Smooth muscle cell (in vitro differentiated cells): Measurements from ENCODE around the gene APC2. TPM values are rescaled to one million over a fixed set of nuclear protein-coding genes. Genes with fewer than 3 reads are reported as not detected.

Experiments used
- DNase-seq: peaks from one replicate; lab custom pipeline; 2025; ENCODE audit not compliant: unreplicated experiment; lab: John Stamatoyannopoulos, UW
- H2AFZ ChIP-seq: fragments of 200-600 bp; sonication (generic); 2 replicates; pipeline ENCODE4 v1.6.0; 2016; ENCODE audit warnings: antibody characterized with exemption, low read depth, mild to moderate bottlenecking
- H3F3A ChIP-seq: fragments of 200-600 bp; sonication (generic); 2 replicates; pipeline ENCODE4 v1.6.0; 2017; ENCODE audit warnings: antibody characterized with exemption, low read depth
- H3K27ac ChIP-seq: fragments of 200-600 bp; sonication (generic); 2 replicates; pipeline ENCODE4 v1.5.1; 2016; ENCODE audit warnings: low read depth, mild to moderate bottlenecking
- H3K27me3 ChIP-seq: fragments of 200-600 bp; sonication (generic); 2 replicates; pipeline ENCODE4 v1.6.1; 2016; ENCODE audit warnings: low read depth, mild to moderate bottlenecking
- H3K36me3 ChIP-seq: fragments of 200-600 bp; sonication (generic); 2 replicates; pipeline ENCODE4 v1.5.1; 2016; ENCODE audit warnings: low read depth
- H3K4me1 ChIP-seq: fragments of 200-600 bp; sonication (generic); 2 replicates; pipeline ENCODE4 v1.5.1; 2016; ENCODE audit warnings: low read depth
- H3K4me2 ChIP-seq: fragments of 200-600 bp; sonication (generic); 2 replicates; pipeline ENCODE4 v1.6.0; 2016; ENCODE audit warnings: mild to moderate bottlenecking
- H3K4me3 ChIP-seq: fragments of 200-600 bp; sonication (generic); 2 replicates; pipeline ENCODE4 v1.5.1; 2016; ENCODE audit warnings: mild to moderate bottlenecking
- H3K79me2 ChIP-seq: fragments of 200-600 bp; sonication (generic); 2 replicates; pipeline ENCODE4 v1.6.0; 2016; ENCODE audit warnings: low read depth, mild to moderate bottlenecking
- H3K9ac ChIP-seq: fragments of 200-600 bp; sonication (generic); 2 replicates; pipeline ENCODE4 v1.6.0; 2016; ENCODE audit warnings: low read depth
- H3K9me3 ChIP-seq: fragments of 200-600 bp; sonication (generic); replicated peaks from 2 replicates; pipeline ENCODE4 v1.5.1; 2016; ENCODE audit warnings: low read depth
- H4K20me1 ChIP-seq: fragments of 200-600 bp; sonication (generic); 2 replicates; pipeline ENCODE4 v1.6.0; 2016; ENCODE audit warnings: low read depth
- CTCF ChIP-seq: fragments of 200-600 bp; sonication (generic); IDR thresholded peaks from 2 replicates; pipeline ENCODE4 v1.5.1; 2017; ENCODE audit warnings: borderline replicate concordance, mild to moderate bottlenecking, antibody characterized with exemption; ENCODE audit not compliant: insufficient read depth, poor library complexity, severe bottlenecking
- WGBS: methylation state at CpG from one replicate; pipeline ENCODE4 v1.1.7; 2016; ENCODE audit warnings: low lambda C conversion rate; 5-methylcytosine and 5-hydroxymethylcytosine counted together
- polyA plus RNA-seq: library from polyadenylated mRNA; unstranded; fragments of >200 nt; fragmentation: Nextera tagmentation; extraction: Ambion mirVana; gene quantifications from 2 replicates; pipeline ENCODE4 v1.2.1, GENCODE V29; 2016
- total RNA-seq: library from RNA; depleted of rRNA; stranded (reverse); fragments of >200 nt; gene quantifications from 2 replicates; pipeline ENCODE4 v1.2.3, GENCODE V29; 2014

Gene APC2
- total and polyA plus RNA-seq, 2 experiments from 2014 or later: 0.18 to 0.30 TPM

GRCh38 chr19:1520203-1520780 is 70.4 kb downstream of the APC2 start:
- H3K9me3 ChIP-seq: no peaks in the 10 kb centered on the region
- no peaks in the 10 kb centered on the region for H3F3A ChIP-seq
- no peaks in the 10 kb centered on the region for H3K79me2 ChIP-seq
- H3K4me2 ChIP-seq: no peak overlapping the region
- no peak overlapping the region for H3K27ac ChIP-seq
- no peak overlapping the region for H3K4me3 ChIP-seq
- H3K27me3 ChIP-seq: peaks cover 28% of the 10 kb centered on the region
- H4K20me1 ChIP-seq: no peaks in the 10 kb centered on the region
- H2AFZ ChIP-seq: no peak overlapping the region
- DNase-seq: no peak
- no peak for TF ChIP-seq CTCF
- H3K9ac ChIP-seq: no peak overlapping the region
- 91% methylated on average over 17 of the region's 17 CpGs for WGBS
- H3K4me1 ChIP-seq: no peaks in the 10 kb centered on the region
- H3K36me3 ChIP-seq: no peaks in the 10 kb centered on the region

- WGBS: 87% methylated on average over 14 of the region's 14 CpGs
- H3K9ac ChIP-seq: no peak overlapping the region
- no peak overlapping the region for H3K4me2 ChIP-seq
Measured at GRCh38 chr19:1521636-1522035, 71.7 kb downstream of the APC2 start.

GRCh38 chr19:1522061-1522460 is 72.1 kb downstream of the APC2 start:
- no peak overlapping the region for H3K4me2 ChIP-seq
- H3K27me3 ChIP-seq: peaks cover 36% of the 10 kb centered on the region
- WGBS: 71% methylated on average over 10 of the region's 10 CpGs
- H2AFZ ChIP-seq: no peak overlapping the region
- H3K9ac ChIP-seq: no peak overlapping the region
- no peak overlapping the region for H3K27ac ChIP-seq
- H3K36me3 ChIP-seq: no peaks in the 10 kb centered on the region
- DNase-seq: no peak
- no peak for TF ChIP-seq CTCF
- no peaks in the 10 kb centered on the region for H3K79me2 ChIP-seq
- H3K4me3 ChIP-seq: no peak overlapping the region
- no peaks in the 10 kb centered on the region for H3K9me3 ChIP-seq
- no peaks in the 10 kb centered on the region for H4K20me1 ChIP-seq
- no peaks in the 10 kb centered on the region for H3F3A ChIP-seq
- no peaks in the 10 kb centered on the region for H3K4me1 ChIP-seq

More at GRCh38 chr19:1521636-1522035, 71.7 kb downstream of the APC2 start:
- no peaks in the 10 kb centered on the region for H3K4me1 ChIP-seq
- no peaks in the 10 kb centered on the region for H3K79me2 ChIP-seq
- H3K36me3 ChIP-seq: no peaks in the 10 kb centered on the region
- H3F3A ChIP-seq: no peaks in the 10 kb centered on the region
- H3K27me3 ChIP-seq: peaks cover 36% of the 10 kb centered on the region
- no peaks in the 10 kb centered on the region for H4K20me1 ChIP-seq
- H3K4me3 ChIP-seq: no peak overlapping the region
- no peak overlapping the region for H2AFZ ChIP-seq
- no peak for DNase-seq
- TF ChIP-seq CTCF: no peak
- no peak overlapping the region for H3K27ac ChIP-seq
- no peaks in the 10 kb centered on the region for H3K9me3 ChIP-seq

- no peak overlapping the region for H3K27ac ChIP-seq
- H3K36me3 ChIP-seq: no peaks in the 10 kb centered on the region
- WGBS: 79% methylated on average over 18 of the region's 18 CpGs
- no peaks in the 10 kb centered on the region for H3K9me3 ChIP-seq
- TF ChIP-seq CTCF: no peak
- no peaks in the 10 kb centered on the region for H3F3A ChIP-seq
- no peak overlapping the region for H3K4me3 ChIP-seq
- no peak overlapping the region for H3K4me2 ChIP-seq
- H4K20me1 ChIP-seq: no peaks in the 10 kb centered on the region
- no peak for DNase-seq
- H3K9ac ChIP-seq: no peak overlapping the region
- H3K27me3 ChIP-seq: peaks cover 36% of the 10 kb centered on the region
- H2AFZ ChIP-seq: no peak overlapping the region
- H3K4me1 ChIP-seq: no peaks in the 10 kb centered on the region
- H3K79me2 ChIP-seq: no peaks in the 10 kb centered on the region
Measured at GRCh38 chr19:1522838-1523237, 72.9 kb downstream of the APC2 start.

Other genes with a start within 250 kb of the APC2 start
- gene STK11, start 244.3 kb upstream of the APC2 start, total RNA-seq: 23.6 and 29.3 TPM in 2 replicates
- 62.3 and 79.7 TPM in 2 replicates for gene STK11, start 244.3 kb upstream of the APC2 start, polyA plus RNA-seq
- gene CBARP, start 212.1 kb upstream of the APC2 start, total RNA-seq: 1.7 and 2.7 TPM in 2 replicates
- gene CBARP, start 212.1 kb upstream of the APC2 start, polyA plus RNA-seq: 10.2 and 10.5 TPM in 2 replicates
- gene ATP5F1D, start 208.4 kb upstream of the APC2 start, total RNA-seq: 29.1 and 68.8 TPM in 2 replicates
- gene ATP5F1D, start 208.4 kb upstream of the APC2 start, polyA plus RNA-seq: 265 and 272 TPM in 2 replicates
- 25.0 and 58.5 TPM in 2 replicates for gene MIDN, start 201.5 kb upstream of the APC2 start, total RNA-seq
- 65.3 and 70.6 TPM in 2 replicates for gene MIDN, start 201.5 kb upstream of the APC2 start, polyA plus RNA-seq
- 119 and 122 TPM in 2 replicates for gene CIRBP, start 180.8 kb upstream of the APC2 start, total RNA-seq
- 215 and 235 TPM in 2 replicates for gene CIRBP, start 180.8 kb upstream of the APC2 start, polyA plus RNA-seq
- 33.4 and 41.5 TPM in 2 replicates for gene FAM174C, start 174.6 kb upstream of the APC2 start, total RNA-seq
- gene FAM174C, start 174.6 kb upstream of the APC2 start, polyA plus RNA-seq: 75.6 and 78.1 TPM in 2 replicates
- gene EFNA2, start 164.2 kb upstream of the APC2 start, total RNA-seq: 6.2 and 7.4 TPM in 2 replicates
- gene EFNA2, start 164.2 kb upstream of the APC2 start, polyA plus RNA-seq: 0.89 and 1.2 TPM in 2 replicates
- gene NDUFS7, start 66.2 kb upstream of the APC2 start, total RNA-seq: 62.7 and 95.8 TPM in 2 replicates
- gene NDUFS7, start 66.2 kb upstream of the APC2 start, polyA plus RNA-seq: 226 and 245 TPM in 2 replicates
- 15.8 and 22.3 TPM in 2 replicates for gene GAMT, start 48.6 kb upstream of the APC2 start, total RNA-seq
- gene GAMT, start 48.6 kb upstream of the APC2 start, polyA plus RNA-seq: 35.2 and 47.4 TPM in 2 replicates
- 33.7 and 41.7 TPM in 2 replicates for gene DAZAP1, start 42.5 kb upstream of the APC2 start, total RNA-seq
- 35.5 and 37.0 TPM in 2 replicates for gene DAZAP1, start 42.5 kb upstream of the APC2 start, polyA plus RNA-seq
- gene RPS15, start 11.7 kb upstream of the APC2 start, total RNA-seq: 2,033 and 2,744 TPM in 2 replicates
- gene RPS15, start 11.7 kb upstream of the APC2 start, polyA plus RNA-seq: 1,180 and 1,250 TPM in 2 replicates
- 10.0 and 15.2 TPM in 2 replicates for gene C19orf25, start 29.1 kb downstream of the APC2 start, total RNA-seq
- 27.9 and 42.2 TPM in 2 replicates for gene C19orf25, start 29.1 kb downstream of the APC2 start, polyA plus RNA-seq
- gene PCSK4, start 40.2 kb downstream of the APC2 start, total RNA-seq: 1.4 and 1.7 TPM in 2 replicates
- 8.7 and 14.4 TPM in 2 replicates for gene PCSK4, start 40.2 kb downstream of the APC2 start, polyA plus RNA-seq
- gene REEP6, start 41.1 kb downstream of the APC2 start, total RNA-seq: 5.2 and 7.0 TPM in 2 replicates
- 15.1 and 18.7 TPM in 2 replicates for gene REEP6, start 41.1 kb downstream of the APC2 start, polyA plus RNA-seq
- 11.1 and 16.4 TPM in 2 replicates for gene ADAMTSL5, start 62.9 kb downstream of the APC2 start, total RNA-seq
- gene ADAMTSL5, start 62.9 kb downstream of the APC2 start, polyA plus RNA-seq: 24.3 and 37.6 TPM in 2 replicates
- not detected in 2 replicates for gene PLK5, start 74.0 kb downstream of the APC2 start, total RNA-seq
- 0.60 TPM in 1 of 2 replicates, not detected in the other for gene PLK5, start 74.0 kb downstream of the APC2 start, polyA plus RNA-seq
- gene MEX3D, start 118.2 kb downstream of the APC2 start, total RNA-seq: 28.6 and 41.5 TPM in 2 replicates
- 8.4 and 9.3 TPM in 2 replicates for gene MEX3D, start 118.2 kb downstream of the APC2 start, polyA plus RNA-seq
- gene MBD3, start 142.7 kb downstream of the APC2 start, total RNA-seq: 40.3 and 50.7 TPM in 2 replicates
- gene MBD3, start 142.7 kb downstream of the APC2 start, polyA plus RNA-seq: 47.3 and 52.7 TPM in 2 replicates
- gene UQCR11, start 155.3 kb downstream of the APC2 start, total RNA-seq: 32.3 and 40.4 TPM in 2 replicates
- 550 and 592 TPM in 2 replicates for gene UQCR11, start 155.3 kb downstream of the APC2 start, polyA plus RNA-seq
- gene TCF3, start 202.5 kb downstream of the APC2 start, total RNA-seq: 76.3 and 89.0 TPM in 2 replicates
- gene TCF3, start 202.5 kb downstream of the APC2 start, polyA plus RNA-seq: 145 and 150 TPM in 2 replicates